Measurements from ENCODE around the gene DUSP14. TPM values are rescaled to one million over a fixed set of nuclear protein-coding genes. Genes with fewer than 3 reads are reported as not detected.

DUSP14 gene
- total and polyA plus RNA-seq, 2 of the 13 experiments (the other 11 are each of a cell fraction or from before 2014, with no cell fraction given) = 33.5 to 39.8 TPM

GRCh38 chr17:37485938-37486570, 3.6 kb upstream of the DUSP14 start:
- Histone ChIP-seq H3K9me3 (ENCODE audit: low read length) (no peaks in the 10 kb centered on the region), H4K20me1 (ENCODE audit: insufficient read depth, low read length) (no peaks in the 10 kb centered on the region), H3K27me3 (ENCODE audit: control insufficient read depth in 1 of 2, insufficient read depth in 2 of 2, low read length in 2 of 2) (no peaks in the 10 kb centered on the region; a peak in 1 of 5 replicates), H3K36me3 (replicated peaks in 1 of 2; ENCODE audit: control insufficient read depth in 1 of 2, insufficient read depth in 2 of 2, low read length in 2 of 2) (no peaks in the 10 kb centered on the region), H3K79me2 (ENCODE audit: insufficient read depth, low read length) (peaks cover 10% of the 10 kb centered on the region), H2AFZ (ENCODE audit: low read length) (no peak overlapping the region), H3K4me1 (ENCODE audit: insufficient read depth, low read length) (peaks cover 50% of the 10 kb centered on the region), H3K4me2 (ENCODE audit: low read depth, low read length) (no peak overlapping the region), H3K4me3 (replicated peaks in 1 of 3; ENCODE audit: insufficient read depth in 1 of 3, low read depth in 2 of 3, low read length in 3 of 3) (no peak overlapping the region), H3K9ac (ENCODE audit: insufficient read depth, low read depth, low read length) (no peak overlapping the region), H3K27ac (ENCODE audit: extremely low read length, insufficient read depth, low read length) (no peak overlapping the region)
- intact Hi-C loops (cut with micrococcal nuclease; ENCODE audit: unreplicated experiment) (no loop called here), in situ Hi-C loops (cut with HindIII; ENCODE audit: extremely low pct_ligation_motif_present, low pct_unique_long_range_greater_than_20kb) (no loop called here)
- POLR2A ChIA-PET = interaction anchor here (0.7 kb wide), 1 partner anchor 189 kb away, joined by 5 read pairs; no protein-coding TSS in a partner anchor
- TF ChIP-seq ZNF704 (CRISPR knock-in tag; IDR thresholded peaks at IDR 0.05; ENCODE audit: borderline replicate concordance) (no peak), RERE (CRISPR knock-in tag; IDR thresholded peaks at IDR 0.05; ENCODE audit: low read depth) (no peak), BCL3 (CRISPR knock-in tag; IDR thresholded peaks at IDR 0.05) (no peak), ZNF512 (CRISPR knock-in tag; IDR thresholded peaks at IDR 0.05) (no peak), CERS6 (CRISPR knock-in tag; IDR thresholded peaks at IDR 0.05) (no peak), SALL2 (CRISPR knock-in tag; IDR thresholded peaks at IDR 0.05) (no peak)
- FAIRE-seq (no peak), DNase-seq (ENCODE audit: low spot score) (no peak), ATAC-seq (no peak)
- CTCF ChIA-PET (ENCODE audit: low intra/inter-chr PET ratio, low total read pairs) = no interaction called here
- WGBS (ENCODE audit: low lambda C conversion rate) = 95% methylated on average over 1 of the region's 1 CpG
- no TSS peak for BruUV-seq (replicated peaks)

Data from HepG2 (cell line).